Measurements from ENCODE around the gene RIN1. TPM values are rescaled to one million over a fixed set of nuclear protein-coding genes. Genes with fewer than 3 reads are reported as not detected.

The RIN1 gene
- total and polyA plus RNA-seq, 9 of the 15 experiments (the other 6 are each of a cell fraction or from before 2014, with no cell fraction given): 0.01 to 1.2 (median 0.45) TPM; not detected in 1

GRCh38 chr11:66371627-66372415, 35.6 kb upstream of the RIN1 start, which contains the start of gene SLC29A2 (continued):
- TF ChIP-seq SP1 (CRISPR knock-in tag; IDR thresholded peaks at IDR 0.05): no peak
- peak; percentile 41; the same call in 1 of the 2 replicates for TF ChIP-seq RNF2 (IDR thresholded peaks at IDR 0.05)
- no peak for TF ChIP-seq DLX4 (CRISPR knock-in tag; IDR thresholded peaks at IDR 0.05)
- TF ChIP-seq ZBTB9 (CRISPR knock-in tag; IDR thresholded peaks at IDR 0.05): no peak
- no peak for TF ChIP-seq ZFP1 (CRISPR knock-in tag; IDR thresholded peaks at IDR 0.05)
- no peak for TF ChIP-seq ZNF695 (CRISPR knock-in tag; IDR thresholded peaks at IDR 0.05)
- no peak for TF ChIP-seq ZBTB49 (CRISPR knock-in tag; IDR thresholded peaks at IDR 0.05; ENCODE audit: borderline replicate concordance)
- no peak for TF ChIP-seq ZNF57 (CRISPR knock-in tag; IDR thresholded peaks at IDR 0.05)
- TF ChIP-seq PML (IDR thresholded peaks at IDR 0.05; ENCODE audit: low read length): peak; percentile 79
- TF ChIP-seq FOSL1 (tag; conservative IDR thresholded peaks at IDR 0.05): no peak
- TF ChIP-seq PHF21A (IDR thresholded peaks at IDR 0.05; ENCODE audit: borderline replicate concordance, low read depth): no peak
- TF ChIP-seq NFRKB (IDR thresholded peaks at IDR 0.05; ENCODE audit: low read depth): no peak
- TF ChIP-seq ZNF282 (CRISPR knock-in tag; IDR thresholded peaks at IDR 0.05): no peak
- TF ChIP-seq SAP30 (IDR thresholded peaks at IDR 0.05; ENCODE audit: borderline replicate concordance, insufficient read depth, low read depth, low read length, poor library complexity, severe bottlenecking): no peak
- TF ChIP-seq PTRF (tag; IDR thresholded peaks at IDR 0.05): no peak
- TF ChIP-seq AFF4 (CRISPR knock-in tag; IDR thresholded peaks at IDR 0.05): no peak; the same call in 1 of the 2 replicates
- TF ChIP-seq MITF (IDR thresholded peaks at IDR 0.05): no peak
- TF ChIP-seq WHSC1 (IDR thresholded peaks at IDR 0.05; ENCODE audit: low read length): no peak
- peak; percentile 17; the same call in 1 of the 2 replicates for TF ChIP-seq CHD2 (IDR thresholded peaks at IDR 0.05; ENCODE audit: low read depth, low read length)

Measured in K562 (cell line).